HepG2 (cell line): ENCODE data around the gene CDCA5. TPM values are rescaled to one million over a fixed set of nuclear protein-coding genes. Genes with fewer than 3 reads are reported as not detected.

Experiments used
- ATAC-seq: fragments of 200-7000 bp; cut with Tn5 transposase; 3 replicates; pipeline ENCODE4 v1.9.1; 2020; ENCODE audit warnings: mild to moderate bottlenecking, moderate library complexity
- BruUV-seq: library from RNA; stranded (reverse); fragments of 400-500 nt; replicated peaks from 2 replicates; lab custom pipeline; 2021; lab: Mats Ljungman, UMichigan
- CTCF ChIA-PET: fragments of 300-600 bp; formaldehyde crosslinking; extraction: SDS; loops from one replicate; lab custom pipeline; 2021; ENCODE audit warnings: low total read pairs, inconsistent platforms, low intra/inter-chr PET ratio; lab: Yijun Ruan, JAX
- POLR2A ChIA-PET: fragments of 350-600 bp; sonication (Branson Sonifier 250); formaldehyde crosslinking; loops from one replicate; lab custom pipeline; 2020; ENCODE audit warnings: antibody characterized with exemption, inconsistent platforms; lab: Yijun Ruan, JAX
- DNase-seq: peaks from one replicate; pipeline ENCODE4 v3.0.0-alpha.2; 2015; ENCODE audit warnings: low spot score
- FAIRE-seq: peaks from 3 replicates; lab custom pipeline; 2011; peaks lifted over from hg19 to GRCh38; lab: Jason Lieb, UNC
- H2AFZ ChIP-seq: one replicate; pipeline ENCODE4 v1.6.1; 2011; ENCODE audit warnings: low read length, inconsistent platforms
- H3K27ac ChIP-seq: fragments of 300-600 bp; 3 replicates; pipeline ENCODE4 v1.8.0; 2011; ENCODE audit warnings: mixed run types, mild to moderate bottlenecking, mixed read lengths, low read length, inconsistent platforms; ENCODE audit not compliant: insufficient read depth; ENCODE audit errors: extremely low read length
- H3K27me3 ChIP-seq, 2 experiments: fragments of 200-600 bp in 1 of 2; 2 replicates in 1 of 2; 3 replicates in 1 of 2; pipeline versions ENCODE4 v1.6.0 to v1.8.0; 2011; ENCODE audit warnings: low read length in 2 of 2, mild to moderate bottlenecking in 2 of 2, moderate library complexity in 2 of 2, inconsistent platforms in 1 of 2; ENCODE audit not compliant: insufficient read depth in 2 of 2, control insufficient read depth in 1 of 2
- H3K36me3 ChIP-seq, 2 experiments: fragments of 200-600 bp in 1 of 2; replicated peaks in 1 of 2; 2 replicates in 1 of 2; 3 replicates in 1 of 2; pipeline versions ENCODE4 v1.5.1 to v1.8.0; 2011; ENCODE audit warnings: low read length in 2 of 2, inconsistent platforms in 1 of 2; ENCODE audit not compliant: insufficient read depth in 2 of 2, control insufficient read depth in 1 of 2
- H3K4me1 ChIP-seq: 2 replicates; pipeline ENCODE4 v1.5.1; 2012; ENCODE audit warnings: low read length, inconsistent platforms; ENCODE audit not compliant: insufficient read depth
- H3K4me2 ChIP-seq: 2 replicates; pipeline ENCODE4 v1.6.0; 2011; ENCODE audit warnings: low read depth, low read length, inconsistent platforms
- H3K4me3 ChIP-seq, 3 experiments: fragments of 200-600 bp in 1 of 3; sonication (generic), shearing (Covaris generic) in 1 of 3; replicated peaks in 1 of 3; 2 replicates each; pipeline ENCODE4 v1.5.1; 2011 to 2016; ENCODE audit warnings: low read length in 3 of 3, inconsistent platforms in 2 of 3, low read depth in 2 of 3, mild to moderate bottlenecking in 2 of 3, control low read depth in 1 of 3, mixed read lengths in 1 of 3; ENCODE audit not compliant: insufficient read depth in 1 of 3
- H3K79me2 ChIP-seq: one replicate; pipeline ENCODE4 v1.6.1; 2011; ENCODE audit warnings: low read length, inconsistent platforms; ENCODE audit not compliant: insufficient read depth
- H3K9ac ChIP-seq: 2 replicates; pipeline ENCODE4 v1.6.0; 2011; ENCODE audit warnings: mild to moderate bottlenecking, low read depth, low read length, inconsistent platforms; ENCODE audit not compliant: insufficient read depth
- H3K9me3 ChIP-seq: 2 replicates; pipeline ENCODE4 v1.5.1; 2012; ENCODE audit warnings: mild to moderate bottlenecking, low read length
- H4K20me1 ChIP-seq: 2 replicates; pipeline ENCODE4 v1.6.0; 2011; ENCODE audit warnings: inconsistent platforms, mild to moderate bottlenecking, low read length, moderate library complexity; ENCODE audit not compliant: insufficient read depth
- SETDB1 ChIP-seq: sonication (generic); formaldehyde crosslinking; IDR thresholded peaks from 2 replicates; pipeline ENCODE4 v1.5.1; 2020; ENCODE audit warnings: missing genetic modification reagents, mild to moderate bottlenecking, borderline replicate concordance
- ZNF597 ChIP-seq: sonication (generic); formaldehyde crosslinking; IDR thresholded peaks from 2 replicates; pipeline ENCODE4 v1.5.0; 2020; ENCODE audit warnings: missing genetic modification reagents
- ZSCAN31 ChIP-seq: sonication (generic); formaldehyde crosslinking; IDR thresholded peaks from 2 replicates; pipeline ENCODE4 v1.5.0; 2020; ENCODE audit warnings: low read depth, mild to moderate bottlenecking, missing genetic modification reagents
- whole genome bisulfite sequencing: methylation state at CpG from one replicate; pipeline ENCODE4 v1.1.6; 2017; ENCODE audit warnings: low lambda C conversion rate; 5-methylcytosine and 5-hydroxymethylcytosine counted together
- in situ Hi-C: cut with HindIII; loops from 2 replicates; pipeline ENCODE4 v1.10.0; 2017; ENCODE audit warnings: low pct_unique_long_range_greater_than_20kb; ENCODE audit not compliant: extremely low pct_ligation_motif_present
- intact Hi-C: fragments of 100-400 bp; cut with micrococcal nuclease; formaldehyde crosslinking; loops from one replicate; pipeline ENCODE4 v1.10.0; 2022; ENCODE audit not compliant: unreplicated experiment
- polyA plus RNA-seq, 8 experiments: library from polyadenylated mRNA; depleted of rRNA in 3 of 8; stranded (reverse) in 7 of 8; unstranded in 1 of 8; fragments of >200 nt; fragmentation: Illumina TruSeq in 4 of 8; extraction: Trizol in 4 of 8; gene quantifications; 2 replicates each; pipeline versions ENCODE4 v1.2.1 to v1.2.3, GENCODE V29; 2011 to 2016; ENCODE audit warnings: low read depth in 4 of 8, missing spikeins in 1 of 8, mixed read lengths in 1 of 8; ENCODE audit not compliant: insufficient read depth in 1 of 8
- total RNA-seq, 5 experiments: library from RNA; depleted of rRNA; stranded (reverse); fragments of >200 nt; fragmentation: Illumina TruSeq; extraction: Trizol; gene quantifications; 2 replicates each; pipeline ENCODE4 v1.2.3, GENCODE V29; 2016; ENCODE audit warnings: low read depth in 1 of 5
- TF ChIP-seq, protein P1 (sequence below): sonication (generic); formaldehyde crosslinking; IDR thresholded peaks from 2 replicates; pipeline ENCODE4 v1.5.1; 2020; ENCODE audit warnings: mild to moderate bottlenecking, missing genetic modification reagents, moderate library complexity
- TF ChIP-seq, protein P2 (sequence below): sonication (generic); formaldehyde crosslinking; IDR thresholded peaks from 2 replicates; pipeline ENCODE4 v1.5.1; 2020; ENCODE audit warnings: mild to moderate bottlenecking, missing genetic modification reagents
- TF ChIP-seq, protein P3 (sequence below): sonication (generic); formaldehyde crosslinking; IDR thresholded peaks from 2 replicates; pipeline ENCODE4 v1.4.0; 2020; ENCODE audit warnings: missing genetic modification reagents, mild to moderate bottlenecking, borderline replicate concordance

Gene CDCA5
- total and polyA plus RNA-seq, 2 of the 13 experiments (the other 11 are each of a cell fraction or from before 2014, with no cell fraction given), result 13.5 to 50.6 TPM

- TF ChIP-seq, protein P1, sequence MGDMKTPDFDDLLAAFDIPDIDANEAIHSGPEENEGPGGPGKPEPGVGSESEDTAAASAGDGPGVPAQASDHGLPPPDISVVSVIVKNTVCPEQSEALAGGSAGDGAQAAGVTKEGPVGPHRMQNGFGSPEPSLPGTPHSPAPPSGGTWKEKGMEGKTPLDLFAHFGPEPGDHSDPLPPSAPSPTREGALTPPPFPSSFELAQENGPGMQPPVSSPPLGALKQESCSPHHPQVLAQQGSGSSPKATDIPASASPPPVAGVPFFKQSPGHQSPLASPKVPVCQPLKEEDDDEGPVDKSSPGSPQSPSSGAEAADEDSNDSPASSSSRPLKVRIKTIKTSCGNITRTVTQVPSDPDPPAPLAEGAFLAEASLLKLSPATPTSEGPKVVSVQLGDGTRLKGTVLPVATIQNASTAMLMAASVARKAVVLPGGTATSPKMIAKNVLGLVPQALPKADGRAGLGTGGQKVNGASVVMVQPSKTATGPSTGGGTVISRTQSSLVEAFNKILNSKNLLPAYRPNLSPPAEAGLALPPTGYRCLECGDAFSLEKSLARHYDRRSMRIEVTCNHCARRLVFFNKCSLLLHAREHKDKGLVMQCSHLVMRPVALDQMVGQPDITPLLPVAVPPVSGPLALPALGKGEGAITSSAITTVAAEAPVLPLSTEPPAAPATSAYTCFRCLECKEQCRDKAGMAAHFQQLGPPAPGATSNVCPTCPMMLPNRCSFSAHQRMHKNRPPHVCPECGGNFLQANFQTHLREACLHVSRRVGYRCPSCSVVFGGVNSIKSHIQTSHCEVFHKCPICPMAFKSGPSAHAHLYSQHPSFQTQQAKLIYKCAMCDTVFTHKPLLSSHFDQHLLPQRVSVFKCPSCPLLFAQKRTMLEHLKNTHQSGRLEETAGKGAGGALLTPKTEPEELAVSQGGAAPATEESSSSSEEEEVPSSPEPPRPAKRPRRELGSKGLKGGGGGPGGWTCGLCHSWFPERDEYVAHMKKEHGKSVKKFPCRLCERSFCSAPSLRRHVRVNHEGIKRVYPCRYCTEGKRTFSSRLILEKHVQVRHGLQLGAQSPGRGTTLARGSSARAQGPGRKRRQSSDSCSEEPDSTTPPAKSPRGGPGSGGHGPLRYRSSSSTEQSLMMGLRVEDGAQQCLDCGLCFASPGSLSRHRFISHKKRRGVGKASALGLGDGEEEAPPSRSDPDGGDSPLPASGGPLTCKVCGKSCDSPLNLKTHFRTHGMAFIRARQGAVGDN, result 0 out of 2 replicates have a peak, but pooled peaks have one; percentile 9
Observed at GRCh38 chr11:65087827-65088226, 4.0 kb upstream of the CDCA5 start (continued).

- no TSS peak for BruUV-seq
- no peak for DNase-seq
- FAIRE-seq, result no peak
- no peaks in the 10 kb centered on the region; a peak in 1 of 5 replicates for H3K27me3 ChIP-seq
- peaks cover 24% of the 10 kb centered on the region for H3K79me2 ChIP-seq
- no peak overlapping the region for H3K9ac ChIP-seq
- no peak overlapping the region for H3K4me3 ChIP-seq
- 95% methylated on average over 11 of the region's 11 CpGs for WGBS
- no peaks in the 10 kb centered on the region for H3K9me3 ChIP-seq
- ATAC-seq, result no peak
- in situ Hi-C loops, result no loop called here
- intact Hi-C loops, result no loop called here
- peaks cover 13 to 18% of the 10 kb centered on the region in 2 experiments; a peak in 3 of 5 replicates for H3K36me3 ChIP-seq
- H2AFZ ChIP-seq, result no peak overlapping the region
- ChIA-PET CTCF (no interaction called here), POLR2A (no interaction called here)
- peaks cover 26% of the 10 kb centered on the region for H3K4me1 ChIP-seq
- H3K27ac ChIP-seq, result no peak overlapping the region
- H4K20me1 ChIP-seq, result no peaks in the 10 kb centered on the region
- no peak overlapping the region for H3K4me2 ChIP-seq
- TF ChIP-seq, protein P2, sequence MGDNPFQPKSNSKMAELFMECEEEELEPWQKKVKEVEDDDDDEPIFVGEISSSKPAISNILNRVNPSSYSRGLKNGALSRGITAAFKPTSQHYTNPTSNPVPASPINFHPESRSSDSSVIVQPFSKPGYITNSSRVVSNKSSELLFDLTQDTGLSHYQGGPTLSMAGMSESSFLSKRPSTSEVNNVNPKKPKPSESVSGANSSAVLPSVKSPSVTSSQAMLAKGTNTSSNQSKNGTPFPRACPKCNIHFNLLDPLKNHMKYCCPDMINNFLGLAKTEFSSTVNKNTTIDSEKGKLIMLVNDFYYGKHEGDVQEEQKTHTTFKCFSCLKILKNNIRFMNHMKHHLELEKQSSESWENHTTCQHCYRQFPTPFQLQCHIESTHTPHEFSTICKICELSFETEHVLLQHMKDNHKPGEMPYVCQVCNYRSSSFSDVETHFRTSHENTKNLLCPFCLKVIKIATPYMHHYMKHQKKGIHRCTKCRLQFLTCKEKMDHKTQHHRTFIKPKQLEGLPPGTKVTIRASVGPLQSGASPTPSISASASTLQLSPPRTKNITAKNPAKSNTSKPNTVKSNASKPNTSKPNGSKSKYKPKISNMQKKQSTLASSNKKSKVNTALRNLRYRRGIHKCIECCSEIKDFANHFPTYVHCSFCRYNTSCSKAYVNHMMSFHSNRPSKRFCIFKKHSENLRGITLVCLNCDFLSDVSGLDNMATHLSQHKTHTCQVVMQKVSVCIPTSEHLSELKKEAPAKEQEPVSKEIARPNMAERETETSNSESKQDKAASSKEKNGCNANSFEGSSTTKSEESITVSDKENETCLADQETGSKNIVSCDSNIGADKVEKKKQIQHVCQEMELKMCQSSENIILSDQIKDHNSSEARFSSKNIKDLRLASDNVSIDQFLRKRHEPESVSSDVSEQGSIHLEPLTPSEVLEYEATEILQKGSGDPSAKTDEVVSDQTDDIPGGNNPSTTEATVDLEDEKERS (CRISPR knock-in tag), result no peak
- TF ChIP-seq ZNF597 (CRISPR knock-in tag) (no peak), ZSCAN31 (CRISPR knock-in tag) (no peak), SETDB1 (no peak)
- TF ChIP-seq, protein P3, sequence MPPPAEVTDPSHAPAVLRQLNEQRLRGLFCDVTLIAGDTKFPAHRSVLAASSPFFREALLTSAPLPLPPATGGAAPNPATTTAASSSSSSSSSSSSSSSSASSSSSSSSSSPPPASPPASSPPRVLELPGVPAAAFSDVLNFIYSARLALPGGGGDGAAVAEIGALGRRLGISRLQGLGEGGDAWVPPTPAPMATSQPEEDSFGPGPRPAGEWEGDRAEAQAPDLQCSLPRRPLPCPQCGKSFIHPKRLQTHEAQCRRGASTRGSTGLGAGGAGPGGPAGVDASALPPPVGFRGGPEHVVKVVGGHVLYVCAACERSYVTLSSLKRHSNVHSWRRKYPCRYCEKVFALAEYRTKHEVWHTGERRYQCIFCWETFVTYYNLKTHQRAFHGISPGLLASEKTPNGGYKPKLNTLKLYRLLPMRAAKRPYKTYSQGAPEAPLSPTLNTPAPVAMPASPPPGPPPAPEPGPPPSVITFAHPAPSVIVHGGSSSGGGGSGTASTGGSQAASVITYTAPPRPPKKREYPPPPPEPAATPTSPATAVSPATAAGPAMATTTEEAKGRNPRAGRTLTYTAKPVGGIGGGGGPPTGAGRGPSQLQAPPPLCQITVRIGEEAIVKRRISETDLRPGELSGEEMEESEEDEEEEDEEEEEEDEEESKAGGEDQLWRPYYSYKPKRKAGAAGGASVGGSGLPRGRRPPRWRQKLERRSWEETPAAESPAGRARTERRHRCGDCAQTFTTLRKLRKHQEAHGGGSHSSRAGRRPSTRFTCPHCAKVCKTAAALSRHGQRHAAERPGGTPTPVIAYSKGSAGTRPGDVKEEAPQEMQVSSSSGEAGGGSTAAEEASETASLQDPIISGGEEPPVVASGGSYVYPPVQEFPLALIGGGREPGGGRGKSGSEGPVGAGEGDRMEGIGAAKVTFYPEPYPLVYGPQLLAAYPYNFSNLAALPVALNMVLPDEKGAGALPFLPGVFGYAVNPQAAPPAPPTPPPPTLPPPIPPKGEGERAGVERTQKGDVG (CRISPR knock-in tag), result no peak
Observed at GRCh38 chr11:65087216-65087615, 3.4 kb upstream of the CDCA5 start.
